ENCODE measurements around the gene SPATA46. TPM values are rescaled to one million over a fixed set of nuclear protein-coding genes. Genes with fewer than 3 reads are reported as not detected.

SPATA46 gene
- total and polyA plus RNA-seq, 7 donors: not detected

- Histone ChIP-seq H3K27ac (no peak overlapping the region), H3K4me1 (no peaks in the 10 kb centered on the region), H3K4me3 (no peak overlapping the region), H3K27me3 (no peaks in the 10 kb centered on the region), H3K36me3 (no peaks in the 10 kb centered on the region), H3K9me3 (no peaks in the 10 kb centered on the region)
- intact Hi-C loops (cut with DNase I): no loop called here
- DNase-seq: peak; percentile 28
- no peak for TF ChIP-seq POLR2AphosphoS5 (IDR thresholded peaks at IDR 0.05)
- no peak for TF ChIP-seq EP300 (IDR thresholded peaks at IDR 0.05)
- TF ChIP-seq CTCF (IDR thresholded peaks at IDR 0.05): no peak
- TF ChIP-seq POLR2A (IDR thresholded peaks at IDR 0.05): no peak
- 87 to 95% methylated on average over 9 of the region's 9 CpGs for WGBS, 2 donors
These were observed 2.2 kb downstream of the SPATA46 start for GRCh38 chr1:162374406-162374805.

DNA sequence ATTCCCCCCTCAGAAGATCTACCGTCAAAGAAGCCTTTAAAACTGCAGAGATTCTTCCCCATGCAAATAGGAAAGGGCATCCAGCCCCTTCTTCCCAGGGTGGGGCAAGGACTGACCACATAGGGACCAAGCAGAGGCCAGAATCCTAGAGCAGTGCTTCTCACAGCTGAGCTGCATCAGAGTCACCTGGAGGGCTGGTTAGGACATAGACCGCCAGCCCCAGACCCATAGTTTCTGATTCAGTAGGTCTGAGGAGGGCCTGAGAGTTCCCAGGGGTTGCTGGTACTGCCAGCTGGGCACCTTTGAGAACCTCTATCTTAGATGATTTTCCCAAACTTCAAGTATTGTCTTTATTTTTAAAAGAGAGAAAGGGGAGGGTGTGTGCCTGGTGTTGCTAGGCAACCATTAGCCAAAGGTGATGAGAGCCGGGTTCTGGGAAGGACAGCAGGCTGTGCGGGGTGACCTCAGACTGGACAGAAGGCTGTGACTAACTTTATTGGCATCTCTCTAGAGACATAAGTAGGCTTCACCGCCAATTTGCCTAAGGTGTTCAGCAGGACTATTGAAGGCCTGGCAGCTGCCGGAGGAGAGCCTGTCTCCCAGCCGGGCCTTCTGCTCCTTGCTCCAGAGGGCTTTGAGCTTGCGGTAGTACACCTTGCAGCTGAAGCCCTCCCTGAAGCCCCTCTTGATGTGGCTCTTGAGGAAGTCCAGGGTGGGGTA, 3.0 kb downstream of the SPATA46 start:
- intact Hi-C loops (cut with DNase I): no loop called here
- TF ChIP-seq POLR2A (IDR thresholded peaks at IDR 0.05) (no peak), EP300 (IDR thresholded peaks at IDR 0.05) (no peak), POLR2AphosphoS5 (IDR thresholded peaks at IDR 0.05) (no peak), CTCF (IDR thresholded peaks at IDR 0.05) (no peak)

GRCh38 chr1:162373072-162373427, 3.6 kb downstream of the SPATA46 start:
- H3K9me3 ChIP-seq: no peaks in the 10 kb centered on the region
- H3K4me3 ChIP-seq: no peak overlapping the region
- intact Hi-C loops (cut with DNase I): no loop called here

More for the DNA sequence above, 3.0 kb downstream of the SPATA46 start:
- WGBS, 2 donors: 87 to 92% methylated on average over 8 of the region's 8 CpGs
- Histone ChIP-seq H3K4me1 (no peaks in the 10 kb centered on the region), H3K36me3 (no peaks in the 10 kb centered on the region), H3K27ac (no peak overlapping the region), H3K27me3 (no peaks in the 10 kb centered on the region), H3K9me3 (no peaks in the 10 kb centered on the region), H3K4me3 (no peak overlapping the region)
- peak; percentile 34 for DNase-seq

GRCh38 chr1:162372159-162373071, 4.2 kb downstream of the SPATA46 start:
- Histone ChIP-seq H3K4me1 (no peaks in the 10 kb centered on the region), H3K36me3 (no peaks in the 10 kb centered on the region), H3K27ac (no peak overlapping the region), H3K4me3 (no peak overlapping the region), H3K27me3 (no peaks in the 10 kb centered on the region), H3K9me3 (no peaks in the 10 kb centered on the region)
- 23 to 40% methylated on average over 13 of the region's 13 CpGs for WGBS, 2 donors
- intact Hi-C loops (cut with DNase I): no loop called here
- TF ChIP-seq CTCF (IDR thresholded peaks at IDR 0.05) (no peak), EP300 (IDR thresholded peaks at IDR 0.05) (no peak), POLR2AphosphoS5 (IDR thresholded peaks at IDR 0.05) (no peak), POLR2A (IDR thresholded peaks at IDR 0.05) (no peak)
- peak; percentile 48 for DNase-seq

More at GRCh38 chr1:162373072-162373427, 3.6 kb downstream of the SPATA46 start:
- H3K27ac ChIP-seq: no peak overlapping the region
- no peaks in the 10 kb centered on the region for H3K27me3 ChIP-seq
- no peaks in the 10 kb centered on the region for H3K36me3 ChIP-seq
- TF ChIP-seq POLR2AphosphoS5 (IDR thresholded peaks at IDR 0.05): no peak
- 22 to 57% methylated on average over 1 of the region's 1 CpG for WGBS, 2 donors
- no peaks in the 10 kb centered on the region for H3K4me1 ChIP-seq
- peak; percentile 15 for DNase-seq

- Histone ChIP-seq H3K36me3 (no peaks in the 10 kb centered on the region), H3K9me3 (no peaks in the 10 kb centered on the region), H3K27ac (no peak overlapping the region), H3K4me1 (no peaks in the 10 kb centered on the region), H3K4me3 (no peak overlapping the region), H3K27me3 (no peaks in the 10 kb centered on the region)
- intact Hi-C loops (cut with DNase I): no loop called here
- WGBS, 2 donors: 82 to 91% methylated on average over 6 of the region's 6 CpGs
- DNase-seq: no peak
- TF ChIP-seq POLR2AphosphoS5 (IDR thresholded peaks at IDR 0.05): no peak
- no peak for TF ChIP-seq CTCF (IDR thresholded peaks at IDR 0.05)
- TF ChIP-seq POLR2A (IDR thresholded peaks at IDR 0.05): no peak
- TF ChIP-seq EP300 (IDR thresholded peaks at IDR 0.05): no peak
These were observed 5.0 kb downstream of the SPATA46 start for GRCh38 chr1:162371611-162372010.
